ENCODE data around the gene TXN2.

The TXN2 gene

DNA sequence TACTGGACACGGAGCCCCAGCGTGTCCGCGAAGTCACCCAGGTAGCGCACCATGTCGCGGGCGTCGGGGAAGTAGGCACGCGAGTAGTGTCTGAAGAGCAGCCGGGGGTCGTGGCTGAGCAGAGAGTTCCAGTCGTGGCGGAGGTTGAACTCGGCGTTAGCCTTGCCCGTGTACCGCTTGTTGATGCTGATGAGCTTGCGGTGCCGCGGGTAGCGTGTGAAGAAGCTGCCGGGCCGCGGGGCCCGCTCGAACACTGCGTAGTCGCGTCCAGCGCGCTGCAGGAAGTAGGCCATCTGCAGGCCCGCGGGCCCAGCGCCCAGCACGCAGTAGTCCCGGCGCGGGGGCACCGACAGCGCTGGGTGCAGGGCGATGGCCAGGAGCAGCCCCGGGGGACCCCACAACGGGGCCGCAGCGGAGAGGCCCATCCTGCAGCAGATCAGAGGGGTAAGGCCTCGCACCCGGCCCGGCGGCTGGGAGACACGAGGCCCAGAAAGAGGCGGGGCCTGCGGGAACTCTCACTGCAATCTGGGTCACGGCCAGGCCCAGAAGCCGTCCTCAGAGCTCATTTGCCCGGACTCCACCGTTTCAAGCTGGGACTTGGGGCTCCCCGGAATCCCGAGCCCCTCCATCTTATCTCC lies 24.7 kb upstream of the TXN2 start:
- TF ChIP-seq, protein P1, sequence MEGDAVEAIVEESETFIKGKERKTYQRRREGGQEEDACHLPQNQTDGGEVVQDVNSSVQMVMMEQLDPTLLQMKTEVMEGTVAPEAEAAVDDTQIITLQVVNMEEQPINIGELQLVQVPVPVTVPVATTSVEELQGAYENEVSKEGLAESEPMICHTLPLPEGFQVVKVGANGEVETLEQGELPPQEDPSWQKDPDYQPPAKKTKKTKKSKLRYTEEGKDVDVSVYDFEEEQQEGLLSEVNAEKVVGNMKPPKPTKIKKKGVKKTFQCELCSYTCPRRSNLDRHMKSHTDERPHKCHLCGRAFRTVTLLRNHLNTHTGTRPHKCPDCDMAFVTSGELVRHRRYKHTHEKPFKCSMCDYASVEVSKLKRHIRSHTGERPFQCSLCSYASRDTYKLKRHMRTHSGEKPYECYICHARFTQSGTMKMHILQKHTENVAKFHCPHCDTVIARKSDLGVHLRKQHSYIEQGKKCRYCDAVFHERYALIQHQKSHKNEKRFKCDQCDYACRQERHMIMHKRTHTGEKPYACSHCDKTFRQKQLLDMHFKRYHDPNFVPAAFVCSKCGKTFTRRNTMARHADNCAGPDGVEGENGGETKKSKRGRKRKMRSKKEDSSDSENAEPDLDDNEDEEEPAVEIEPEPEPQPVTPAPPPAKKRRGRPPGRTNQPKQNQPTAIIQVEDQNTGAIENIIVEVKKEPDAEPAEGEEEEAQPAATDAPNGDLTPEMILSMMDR (IDR thresholded peaks at IDR 0.05; ENCODE audit: low read depth, low read length): no peak
- peak overlapping the region; percentile 56 for H3K4me3 ChIP-seq (ENCODE audit: low read depth, low read length)

DNA sequence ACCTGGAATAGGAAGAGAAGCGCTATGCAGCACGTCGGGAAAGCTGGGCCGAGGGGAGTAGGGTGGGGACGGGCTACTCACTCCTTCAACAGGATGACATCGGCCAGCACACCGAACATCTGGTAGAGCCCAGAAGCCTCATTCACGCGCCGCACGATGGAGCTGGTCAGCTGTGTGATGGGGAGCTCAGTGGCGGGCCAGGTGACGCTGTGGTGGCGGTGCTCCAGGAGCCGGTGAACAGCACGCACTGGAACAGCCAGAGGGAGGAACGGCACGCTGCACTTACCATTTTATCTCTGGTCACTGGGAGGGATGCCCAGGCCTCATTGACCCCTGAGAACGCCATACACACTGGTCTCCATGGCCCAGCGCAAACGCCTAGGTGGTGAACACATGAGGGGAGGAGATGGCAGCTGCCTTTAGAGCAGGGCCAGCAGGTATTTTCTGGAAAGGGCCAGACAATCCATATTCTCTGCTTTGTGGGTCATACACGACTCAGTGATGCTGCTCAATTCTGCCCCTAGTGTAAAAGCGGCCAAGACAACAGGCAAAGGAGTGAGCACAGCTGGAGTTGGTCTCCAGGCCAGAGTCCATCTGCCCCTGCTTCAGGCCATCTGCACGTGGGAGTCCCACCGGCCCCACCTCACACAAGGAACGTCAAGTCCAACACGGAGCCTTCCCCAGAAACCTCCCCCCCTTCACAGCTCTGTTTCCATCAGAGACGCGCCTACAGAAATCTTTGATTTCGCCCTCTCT lies 16.6 kb upstream of the TXN2 start:
- no peak overlapping the region for H3K4me3 ChIP-seq (ENCODE audit: low read depth, low read length)
- TF ChIP-seq, protein P1 (IDR thresholded peaks at IDR 0.05; ENCODE audit: low read depth, low read length): no peak

DNA sequence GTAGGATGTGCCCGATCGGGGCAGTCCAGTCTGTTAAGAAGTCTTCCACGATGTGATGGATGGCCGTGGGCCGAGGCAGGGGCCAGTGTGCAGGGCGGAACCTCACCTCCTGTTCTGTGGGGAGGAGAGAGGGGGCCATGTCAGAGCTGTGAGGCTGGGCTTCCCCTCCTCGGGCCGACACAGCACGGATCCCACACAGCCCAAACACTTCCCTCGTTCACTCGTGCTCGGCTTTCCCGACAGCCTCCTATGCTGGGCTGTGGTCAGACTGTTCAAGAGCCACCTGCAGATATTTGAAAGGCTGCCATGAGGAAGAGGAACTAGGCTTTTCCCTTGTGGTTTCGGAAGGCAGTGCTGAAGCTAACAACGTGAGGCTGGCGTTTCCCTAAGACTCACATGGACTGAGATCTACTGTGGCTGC lies 12.3 kb upstream of the TXN2 start:
- no peak overlapping the region for H3K4me3 ChIP-seq (ENCODE audit: low read depth, low read length)
- TF ChIP-seq, protein P1 (IDR thresholded peaks at IDR 0.05; ENCODE audit: low read depth, low read length): no peak

DNA sequence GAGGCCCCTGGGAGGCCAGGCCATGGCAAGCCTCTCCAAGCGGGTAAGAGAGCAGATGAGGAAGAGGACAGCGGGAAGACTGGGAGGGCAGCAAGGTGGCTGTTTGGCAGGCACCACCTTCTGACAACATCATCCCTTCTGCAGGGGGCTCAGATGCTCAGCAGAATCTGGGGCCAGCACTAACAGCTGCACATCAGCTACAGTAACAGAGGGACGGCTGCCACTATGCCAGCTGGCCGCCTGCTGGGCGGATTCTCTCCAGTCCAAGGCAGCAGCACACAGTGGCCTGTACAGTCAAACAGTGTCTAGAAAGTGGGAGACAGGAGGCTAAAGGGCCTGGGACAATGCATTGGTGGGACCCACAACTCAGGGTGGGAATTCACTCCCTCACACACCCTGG lies 10.7 kb upstream of the TXN2 start:
- H3K4me3 ChIP-seq (ENCODE audit: low read depth, low read length): no peak overlapping the region
- TF ChIP-seq, protein P1 (IDR thresholded peaks at IDR 0.05; ENCODE audit: low read depth, low read length): no peak

DNA sequence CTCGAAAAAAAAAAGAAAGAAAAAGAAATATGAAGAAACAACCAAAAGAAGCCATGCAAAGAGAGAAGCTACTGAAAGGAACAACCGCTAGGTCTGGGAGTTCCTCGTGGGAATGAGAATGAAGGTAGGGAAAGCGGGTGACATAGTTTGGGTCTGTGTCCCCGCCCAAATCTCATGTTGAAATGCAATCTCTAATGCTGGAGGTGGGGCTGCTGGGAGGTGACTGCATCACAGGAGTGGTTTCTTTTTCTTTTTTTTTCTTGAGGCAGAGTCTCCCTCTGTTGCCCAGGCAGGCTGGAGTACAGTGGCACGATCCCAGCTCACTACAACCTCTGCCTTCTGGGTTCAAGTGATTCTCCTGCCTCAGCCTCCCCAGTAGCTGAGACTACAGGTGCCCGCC lies 9.7 kb upstream of the TXN2 start:
- H3K4me3 ChIP-seq (ENCODE audit: low read depth, low read length): no peak overlapping the region
- TF ChIP-seq, protein P1 (IDR thresholded peaks at IDR 0.05; ENCODE audit: low read depth, low read length): no peak

DNA sequence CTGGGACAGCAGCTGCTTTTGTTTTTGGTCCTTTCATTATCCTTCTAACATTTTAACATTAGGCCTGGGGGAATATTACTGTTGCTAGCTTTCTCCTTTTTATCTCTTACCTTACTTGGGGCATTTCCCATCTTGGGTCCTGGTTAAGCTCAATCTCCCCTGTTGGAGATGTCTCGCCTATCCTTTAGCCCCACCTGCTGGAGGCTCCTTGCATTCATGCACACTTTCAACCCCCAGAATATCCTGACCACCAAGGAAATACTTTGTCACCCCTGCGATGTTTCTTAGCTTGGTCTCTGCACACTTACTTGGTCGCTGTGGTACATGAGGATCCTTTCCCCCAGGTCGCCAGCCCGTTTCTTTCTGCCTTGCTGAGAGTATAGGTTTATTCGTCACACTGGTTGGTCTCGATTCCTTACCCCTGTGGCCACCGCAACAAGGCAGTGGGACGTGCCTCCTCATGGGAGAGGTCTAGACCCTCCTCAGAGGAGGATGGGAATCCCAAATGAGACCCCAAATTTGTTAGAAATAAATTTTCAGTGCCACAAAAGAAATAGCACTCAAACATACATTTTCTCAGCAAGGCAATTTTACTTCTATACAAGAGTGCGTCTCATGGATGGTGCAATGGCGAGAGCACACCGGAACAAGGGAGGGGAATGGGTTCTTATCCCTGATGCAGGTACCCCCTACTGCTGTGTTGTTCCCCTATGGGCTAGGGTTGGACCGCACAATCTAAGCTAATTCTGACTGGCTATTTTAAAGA lies 5.4 kb upstream of the TXN2 start:
- H3K4me3 ChIP-seq (ENCODE audit: low read depth, low read length): no peak overlapping the region
- TF ChIP-seq, protein P1 (IDR thresholded peaks at IDR 0.05; ENCODE audit: low read depth, low read length): peak; percentile 82

Measured in WI38 (cell line).